Measurements from ENCODE around the gene WIPF2.
"Not testable (repeated sequence)": the region's sequence is repeated elsewhere in the genome, so short reads cannot be mapped to it uniquely, and the experiment has no call there.

The WIPF2 gene

DNA sequence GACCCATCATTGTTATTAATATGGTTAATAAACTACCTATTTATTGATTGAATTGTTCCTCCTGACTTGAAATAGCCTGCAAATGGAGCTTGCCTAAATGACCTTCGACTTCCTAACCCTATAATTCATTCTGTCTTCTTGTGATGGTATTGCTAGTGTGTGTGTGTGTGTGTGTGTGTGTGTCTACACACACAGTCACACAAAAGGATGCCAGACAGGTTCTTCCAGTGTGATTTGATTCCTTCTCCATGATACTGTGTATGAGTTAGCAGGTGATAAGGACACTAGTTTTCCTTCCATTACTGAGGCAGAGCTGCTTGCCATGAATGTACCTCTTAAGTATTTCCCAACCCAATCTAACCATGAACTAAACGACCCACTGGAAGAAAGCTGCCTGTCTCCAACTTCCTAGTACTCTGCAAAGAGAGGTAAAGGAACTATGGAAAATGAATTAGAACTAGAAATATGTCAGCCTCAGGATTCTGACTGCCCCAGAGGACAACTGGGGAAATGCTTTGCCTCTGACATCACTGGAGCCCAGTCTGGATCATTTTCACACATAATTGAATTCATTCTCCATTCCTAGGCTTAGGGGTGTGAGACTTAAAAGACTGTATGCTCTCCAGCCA, 65.1 kb downstream of the WIPF2 start:
- Mint-ChIP-seq H3K36me3 (peaks cover 36% of the 10 kb centered on the region), H3K4me3 (no peak overlapping the region), H3K27me3 (peaks cover 3% of the 10 kb centered on the region), H3K4me1 (peaks cover 47% of the 10 kb centered on the region), H3K9me3 (no peaks in the 10 kb centered on the region), H3K27ac (peak overlapping the region; percentile 6)
- CTCF ChIA-PET = interaction anchor here (0.6 to 1.9 kb wide), 8 partner anchors 7 to 497 kb away, joined by 3 to 7 read pairs (median 4); no protein-coding TSS in a partner anchor
- no peak for DNase-seq

GRCh38 chr17:40286473-40286872, 67.4 kb downstream of the WIPF2 start:
- H3K4me1 Mint-ChIP-seq = peaks cover 64% of the 10 kb centered on the region
- H3K27me3 Mint-ChIP-seq = peaks cover 3% of the 10 kb centered on the region
- no peak overlapping the region for H3K4me3 Mint-ChIP-seq
- CTCF ChIA-PET = no interaction called here
- H3K9me3 Mint-ChIP-seq = no peaks in the 10 kb centered on the region
- no peak overlapping the region for H3K27ac Mint-ChIP-seq
- peaks cover 33% of the 10 kb centered on the region for H3K36me3 Mint-ChIP-seq
- no peak for DNase-seq

- H3K4me1 Mint-ChIP-seq = peaks cover 58% of the 10 kb centered on the region
- no peaks in the 10 kb centered on the region for H3K9me3 Mint-ChIP-seq
- peaks cover 3% of the 10 kb centered on the region for H3K27me3 Mint-ChIP-seq
- H3K27ac Mint-ChIP-seq = peak overlapping the region; percentile 98
- peaks cover 34% of the 10 kb centered on the region for H3K36me3 Mint-ChIP-seq
- no peak for DNase-seq
- peak overlapping the region; percentile 100 for H3K4me3 Mint-ChIP-seq
- CTCF ChIA-PET = no interaction called here
Measured at GRCh38 chr17:40287159-40287493, 68.0 kb downstream of the WIPF2 start.

- Mint-ChIP-seq H3K9me3 (no peaks in the 10 kb centered on the region), H3K4me3 (peak within 1 kb of the TSS; percentile 100), H3K27ac (peak within 1 kb of the TSS; percentile 98), H3K36me3 (peaks cover 33% of the 10 kb centered on the region), H3K27me3 (peaks cover 3% of the 10 kb centered on the region), H3K4me1 (peaks cover 53% of the 10 kb centered on the region)
- DNase-seq = peak; percentile 99
- CTCF ChIA-PET = interaction anchor here (1.3 to 5.9 kb wide), 6 partner anchors 15 to 274 kb away, joined by 3 to 38 read pairs (median 4); no protein-coding TSS in a partner anchor
Measured at GRCh38 chr17:40287494-40288369, 68.6 kb downstream of the WIPF2 start, which contains the start of gene CDC6. Gene CDC6, plus strand, starts transcription at chr17:40287879. Its CDS starts 1,542 bp downstream, at chr17:40289421.

DNA sequence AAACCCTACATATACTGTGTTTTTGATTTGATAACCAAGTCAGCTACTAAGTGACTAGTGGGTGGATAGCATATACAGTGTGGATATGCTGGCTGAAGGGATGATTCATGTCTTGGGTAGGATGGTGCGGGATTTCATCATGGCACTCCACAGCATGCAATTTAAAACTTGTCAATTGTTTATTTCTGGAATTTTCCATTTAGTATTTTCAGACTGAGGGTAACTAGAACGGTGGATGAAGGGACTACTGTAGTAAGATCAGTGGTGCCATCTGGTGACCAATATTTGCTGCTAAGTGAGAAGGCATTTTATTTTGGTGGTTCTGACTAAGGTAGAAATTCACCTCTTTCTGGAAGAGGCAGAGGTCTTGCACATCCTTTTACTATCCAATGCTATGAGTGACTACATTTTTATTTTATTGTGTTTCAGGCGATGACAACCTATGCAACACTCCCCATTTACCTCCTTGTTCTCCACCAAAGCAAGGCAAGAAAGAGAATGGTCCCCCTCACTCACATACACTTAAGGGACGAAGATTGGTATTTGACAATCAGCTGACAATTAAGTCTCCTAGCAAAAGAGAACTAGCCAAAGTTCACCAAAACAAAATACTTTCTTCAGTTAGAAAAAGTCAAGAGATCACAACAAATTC, 71.7 kb downstream of the WIPF2 start:
- H3K27me3 Mint-ChIP-seq = peaks cover 3% of the 10 kb centered on the region
- H3K9me3 Mint-ChIP-seq = no peaks in the 10 kb centered on the region
- H3K27ac Mint-ChIP-seq = peak overlapping the region; percentile 49
- CTCF ChIA-PET = interaction anchor here (0.6 to 5.9 kb wide), 9 partner anchors 7 to 240 kb away, joined by 3 to 38 read pairs (median 4); partner anchors contain the start of gene WIPF2
- DNase-seq = peak; percentile 68
- peaks cover 46% of the 10 kb centered on the region for H3K4me1 Mint-ChIP-seq
- peaks cover 55% of the 10 kb centered on the region for H3K36me3 Mint-ChIP-seq
- no peak overlapping the region for H3K4me3 Mint-ChIP-seq

- CTCF ChIA-PET = interaction anchor here (0.6 to 5.9 kb wide), 9 partner anchors 8 to 241 kb away, joined by 3 to 38 read pairs (median 4); partner anchors contain the start of gene WIPF2
- DNase-seq = no peak
- Mint-ChIP-seq H3K4me1 (peaks cover 49% of the 10 kb centered on the region), H3K4me3 (no peak overlapping the region), H3K9me3 (no peaks in the 10 kb centered on the region), H3K27me3 (peaks cover 3% of the 10 kb centered on the region), H3K27ac (no peak overlapping the region), H3K36me3 (peaks cover 60% of the 10 kb centered on the region)
Measured at GRCh38 chr17:40291281-40291664, 72.2 kb downstream of the WIPF2 start.

GRCh38 chr17:40293363-40293762, 74.3 kb downstream of the WIPF2 start:
- H3K36me3 Mint-ChIP-seq = peaks cover 68% of the 10 kb centered on the region
- DNase-seq = no peak
- peaks cover 42% of the 10 kb centered on the region for H3K4me1 Mint-ChIP-seq
- no peaks in the 10 kb centered on the region for H3K27me3 Mint-ChIP-seq
- H3K4me3 Mint-ChIP-seq = no peak overlapping the region
- CTCF ChIA-PET = interaction anchor here (0.7 to 5.9 kb wide), 11 partner anchors 10 to 279 kb away, joined by 3 to 38 read pairs (median 3); partner anchors contain the start of gene WIPF2
- peak overlapping the region; percentile 42 for H3K27ac Mint-ChIP-seq
- H3K9me3 Mint-ChIP-seq = no peaks in the 10 kb centered on the region

DNA sequence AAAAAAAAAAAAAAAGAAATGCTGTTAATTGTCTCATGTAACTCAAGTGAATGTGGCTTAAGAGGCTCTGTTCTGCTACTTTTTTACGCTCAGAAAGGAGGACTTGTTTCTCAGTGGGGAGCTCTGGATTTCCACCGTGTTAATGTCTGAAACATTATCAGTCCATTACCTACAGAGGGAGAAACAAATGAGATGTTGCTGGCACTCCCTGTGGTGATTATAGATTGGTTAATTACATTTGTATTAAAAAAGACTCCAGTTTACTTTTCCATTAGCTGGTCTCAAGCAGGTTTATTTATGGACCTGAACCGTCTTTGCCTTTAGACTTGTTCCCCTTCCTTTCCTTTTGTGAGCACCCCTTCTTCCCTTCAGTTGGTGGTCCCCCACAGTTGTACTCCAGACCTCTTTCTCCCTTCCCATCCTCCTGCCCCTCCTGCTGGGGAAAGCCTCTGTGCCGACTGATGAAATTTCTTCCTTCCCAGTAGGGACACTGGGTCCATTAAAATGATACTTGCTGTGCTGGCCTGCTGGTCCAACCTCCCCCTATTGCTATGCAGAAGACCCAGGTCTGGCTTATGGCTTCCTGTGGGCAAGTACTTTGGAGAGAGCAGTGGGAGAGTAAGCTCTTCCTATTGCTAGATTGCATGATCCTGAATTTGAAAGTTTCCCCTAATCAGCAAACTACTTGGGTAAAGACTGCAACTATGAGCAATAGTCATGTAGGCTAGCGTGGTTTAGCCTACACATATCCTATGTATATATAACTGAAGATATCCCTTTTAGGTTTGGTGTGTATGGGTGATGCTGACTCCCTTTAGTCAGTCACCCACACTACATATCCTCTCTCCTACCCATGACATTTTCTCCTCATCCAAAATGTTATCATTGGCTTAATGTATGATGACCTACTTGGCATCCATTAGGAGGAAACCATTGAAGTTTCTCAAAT, 76.7 kb downstream of the WIPF2 start:
- Mint-ChIP-seq H3K27ac (no peak overlapping the region), H3K27me3 (no peaks in the 10 kb centered on the region), H3K4me1 (peaks cover 25% of the 10 kb centered on the region), H3K4me3 (no peak overlapping the region), H3K9me3 (no peaks in the 10 kb centered on the region), H3K36me3 (peaks cover 65% of the 10 kb centered on the region)
- CTCF ChIA-PET = interaction anchor here (1.8 to 17.3 kb wide), 2 partner anchors 62 to 94 kb away, joined by 8 to 370 read pairs; partner anchors contain the start of gene GJD3
- DNase-seq = no peak

DNA sequence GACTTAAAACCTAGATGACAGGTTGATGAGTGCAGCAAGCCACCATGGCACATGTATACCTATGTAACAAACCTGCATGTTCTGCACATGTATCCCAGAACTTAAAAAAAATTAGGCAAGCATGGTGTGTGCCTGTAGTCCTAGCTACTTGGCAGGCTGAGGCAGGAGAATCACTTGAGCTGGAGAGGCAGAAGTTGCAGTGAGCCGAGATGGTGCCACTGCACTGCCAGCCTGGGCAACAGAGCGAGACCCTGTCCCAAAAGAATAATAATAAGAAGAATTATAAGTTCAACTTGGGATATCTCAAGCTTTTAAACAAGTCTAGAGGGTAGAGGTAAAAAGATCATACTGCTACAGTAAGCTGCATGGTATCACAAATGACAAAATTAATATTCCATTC, 78.4 kb downstream of the WIPF2 start:
- peaks cover 63% of the 10 kb centered on the region for H3K36me3 Mint-ChIP-seq
- H3K4me1 Mint-ChIP-seq = peaks cover 16% of the 10 kb centered on the region
- no peaks in the 10 kb centered on the region for H3K27me3 Mint-ChIP-seq
- DNase-seq = no peak
- no peaks in the 10 kb centered on the region for H3K9me3 Mint-ChIP-seq
- CTCF ChIA-PET = interaction anchor here (1.8 to 17.3 kb wide), 2 partner anchors 60 to 96 kb away, joined by 8 to 370 read pairs; partner anchors contain the start of gene GJD3
- H3K4me3 Mint-ChIP-seq = no peak overlapping the region
- peak overlapping the region; percentile 60 for H3K27ac Mint-ChIP-seq

GRCh38 chr17:40298726-40299125, 79.6 kb downstream of the WIPF2 start:
- no peak for DNase-seq
- peaks cover 63% of the 10 kb centered on the region for H3K36me3 Mint-ChIP-seq
- H3K9me3 Mint-ChIP-seq = no peaks in the 10 kb centered on the region
- H3K27me3 Mint-ChIP-seq = no peaks in the 10 kb centered on the region
- peaks cover 18% of the 10 kb centered on the region for H3K4me1 Mint-ChIP-seq
- H3K4me3 Mint-ChIP-seq = no peak overlapping the region
- CTCF ChIA-PET = interaction anchor here (0.8 to 17.3 kb wide), 5 partner anchors 9 to 97 kb away, joined by 3 to 370 read pairs (median 6); partner anchors contain the start of gene GJD3
- no peak overlapping the region for H3K27ac Mint-ChIP-seq

DNA sequence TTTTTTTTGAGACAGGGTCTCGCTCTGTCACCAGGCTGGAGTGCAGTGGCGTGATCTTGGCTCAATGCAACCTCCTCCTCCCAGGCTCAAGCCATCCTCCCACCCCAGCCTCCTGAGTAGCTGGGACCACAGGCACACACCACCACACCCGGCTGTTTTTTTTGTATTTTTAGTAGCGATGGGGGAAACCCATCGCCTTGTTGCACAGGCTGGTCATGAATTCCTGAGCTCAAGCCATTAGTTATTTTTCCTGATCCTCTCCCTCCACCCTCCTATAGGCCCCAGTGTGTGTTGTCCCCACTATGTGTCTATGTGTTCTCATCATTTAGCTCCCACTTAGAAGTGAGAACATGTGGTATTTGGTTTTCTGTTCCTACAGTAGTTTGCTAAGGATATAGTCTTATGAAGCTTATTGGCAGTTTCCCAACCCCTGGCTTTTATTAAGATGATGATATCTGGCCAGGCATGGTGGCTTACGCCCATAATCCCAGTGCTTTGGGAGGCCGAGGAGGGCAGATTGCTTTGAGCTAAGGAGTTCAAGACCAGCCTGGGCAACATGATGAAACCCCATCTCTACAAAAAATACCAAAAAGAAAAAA, 80.2 kb downstream of the WIPF2 start:
- H3K4me1 Mint-ChIP-seq = peaks cover 22% of the 10 kb centered on the region
- not testable (repeated sequence) for H3K4me3 Mint-ChIP-seq, H3K9me3 Mint-ChIP-seq, DNase-seq, H3K27ac Mint-ChIP-seq, H3K27me3 Mint-ChIP-seq
- CTCF ChIA-PET = interaction anchor here (0.8 to 17.3 kb wide), 6 partner anchors 8 to 102 kb away, joined by 3 to 370 read pairs (median 5); partner anchors contain the start of gene GJD3
- H3K36me3 Mint-ChIP-seq = peaks cover 63% of the 10 kb centered on the region

DNA sequence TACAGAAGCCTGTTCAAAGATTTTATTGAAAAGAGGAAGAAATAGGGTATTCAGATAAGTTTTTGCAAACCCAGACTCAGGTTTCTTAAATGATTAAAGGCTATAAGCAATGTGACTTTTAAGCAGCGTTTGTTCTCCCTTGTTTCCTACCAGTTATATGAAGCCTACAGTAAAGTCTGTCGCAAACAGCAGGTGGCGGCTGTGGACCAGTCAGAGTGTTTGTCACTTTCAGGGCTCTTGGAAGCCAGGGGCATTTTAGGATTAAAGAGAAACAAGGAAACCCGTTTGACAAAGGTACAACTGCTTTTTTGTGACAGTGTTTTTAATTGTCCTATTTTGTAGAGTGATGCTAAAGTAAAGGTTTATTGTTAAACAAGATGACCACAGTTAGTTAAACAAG, 82.2 kb downstream of the WIPF2 start:
- no peaks in the 10 kb centered on the region for H3K9me3 Mint-ChIP-seq
- peaks cover 21% of the 10 kb centered on the region for H3K4me1 Mint-ChIP-seq
- peak; percentile 53 for DNase-seq
- H3K36me3 Mint-ChIP-seq = peaks cover 51% of the 10 kb centered on the region
- H3K4me3 Mint-ChIP-seq = no peak overlapping the region
- CTCF ChIA-PET = interaction anchor here (2.5 to 17.3 kb wide), 4 partner anchors 8 to 56 kb away, joined by 12 to 370 read pairs (median 28); partner anchors contain the start of gene GJD3
- no peak overlapping the region for H3K27ac Mint-ChIP-seq
- H3K27me3 Mint-ChIP-seq = no peaks in the 10 kb centered on the region
